ENCODE results near the gene GRIN2A.
A peak's percentile ranks its signal among the peaks of the same experiment; 100 is the strongest.

GRIN2A gene

DNA sequence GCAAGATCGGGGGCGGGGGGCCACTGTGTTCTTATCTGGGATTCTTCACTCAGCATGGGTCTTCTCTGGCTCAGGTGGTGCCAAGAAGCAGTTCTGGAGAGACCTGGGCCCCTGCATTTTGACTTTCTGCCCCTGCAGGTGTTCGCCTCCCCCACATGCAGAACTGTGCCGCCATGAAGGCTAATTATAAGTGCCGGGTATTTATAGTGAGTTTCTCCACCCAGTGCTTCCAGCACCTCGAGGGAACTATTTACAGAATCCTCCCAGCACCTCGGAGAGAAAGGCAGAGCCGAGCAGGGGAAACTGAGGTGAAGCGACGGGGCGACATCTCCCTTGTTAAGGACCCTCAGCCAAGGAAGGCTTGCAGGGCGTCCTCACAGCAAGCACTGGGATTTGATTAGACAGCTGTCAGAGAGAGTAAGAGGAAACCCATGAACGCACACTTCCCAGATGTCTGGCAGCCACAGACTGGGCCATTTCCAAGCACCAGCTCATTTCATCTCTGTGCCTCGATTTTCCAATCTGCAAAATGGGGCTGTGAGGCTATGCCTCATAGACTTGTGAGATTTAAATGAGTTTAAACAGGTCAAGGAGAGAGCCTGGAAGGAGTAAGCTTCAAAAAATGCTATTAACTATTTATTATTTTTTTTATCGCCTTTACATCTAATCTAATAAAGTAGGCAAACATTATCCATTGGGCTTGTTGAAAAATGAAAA lies 36.4 kb upstream of the GRIN2A start:
- no peaks in the 10 kb centered on the region for H3K4me1 ChIP-seq (ENCODE audit: insufficient read depth, poor library complexity, severe bottlenecking)
- no peak overlapping the region for H3K4me3 ChIP-seq (ENCODE audit: severe bottlenecking)
- DNase-seq (ENCODE audit: low spot score) (no peak), ATAC-seq (ENCODE audit: low read depth) (no peak)
- H3K27me3 ChIP-seq (ENCODE audit: insufficient read depth, poor library complexity, severe bottlenecking) = no peaks in the 10 kb centered on the region
- H3K9me3 ChIP-seq (ENCODE audit: severe bottlenecking) = no peaks in the 10 kb centered on the region
- TF ChIP-seq, protein P1, sequence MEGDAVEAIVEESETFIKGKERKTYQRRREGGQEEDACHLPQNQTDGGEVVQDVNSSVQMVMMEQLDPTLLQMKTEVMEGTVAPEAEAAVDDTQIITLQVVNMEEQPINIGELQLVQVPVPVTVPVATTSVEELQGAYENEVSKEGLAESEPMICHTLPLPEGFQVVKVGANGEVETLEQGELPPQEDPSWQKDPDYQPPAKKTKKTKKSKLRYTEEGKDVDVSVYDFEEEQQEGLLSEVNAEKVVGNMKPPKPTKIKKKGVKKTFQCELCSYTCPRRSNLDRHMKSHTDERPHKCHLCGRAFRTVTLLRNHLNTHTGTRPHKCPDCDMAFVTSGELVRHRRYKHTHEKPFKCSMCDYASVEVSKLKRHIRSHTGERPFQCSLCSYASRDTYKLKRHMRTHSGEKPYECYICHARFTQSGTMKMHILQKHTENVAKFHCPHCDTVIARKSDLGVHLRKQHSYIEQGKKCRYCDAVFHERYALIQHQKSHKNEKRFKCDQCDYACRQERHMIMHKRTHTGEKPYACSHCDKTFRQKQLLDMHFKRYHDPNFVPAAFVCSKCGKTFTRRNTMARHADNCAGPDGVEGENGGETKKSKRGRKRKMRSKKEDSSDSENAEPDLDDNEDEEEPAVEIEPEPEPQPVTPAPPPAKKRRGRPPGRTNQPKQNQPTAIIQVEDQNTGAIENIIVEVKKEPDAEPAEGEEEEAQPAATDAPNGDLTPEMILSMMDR (IDR thresholded peaks at IDR 0.05; ENCODE audit: poor library complexity, severe bottlenecking) = no peak
- no peak overlapping the region for H3K27ac ChIP-seq (ENCODE audit: poor library complexity, severe bottlenecking)
- H3K36me3 ChIP-seq (ENCODE audit: low read depth) = no peaks in the 10 kb centered on the region

DNA sequence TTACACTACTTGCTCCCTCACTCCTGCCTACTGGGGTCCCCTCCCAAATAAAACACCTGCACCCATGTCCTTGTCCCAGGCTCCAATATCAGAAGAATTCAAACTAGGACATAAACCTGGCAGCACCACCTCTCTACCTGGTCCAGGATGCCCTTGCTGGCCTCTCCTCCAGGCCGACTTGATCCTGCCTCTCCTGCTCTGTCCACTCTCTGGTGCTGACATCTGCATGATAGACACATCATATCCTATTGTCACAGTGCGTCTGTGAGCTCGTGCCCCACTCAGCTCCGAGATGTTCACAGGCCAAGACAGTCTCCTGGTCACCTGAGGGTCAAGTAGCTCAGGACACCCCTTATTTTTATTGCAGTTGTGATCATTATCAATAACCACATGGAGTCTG lies 31.5 kb upstream of the GRIN2A start:
- Histone ChIP-seq H3K4me3 (ENCODE audit: severe bottlenecking) (no peak overlapping the region), H3K27ac (ENCODE audit: poor library complexity, severe bottlenecking) (no peak overlapping the region), H3K36me3 (ENCODE audit: low read depth) (no peaks in the 10 kb centered on the region), H3K27me3 (ENCODE audit: insufficient read depth, poor library complexity, severe bottlenecking) (no peaks in the 10 kb centered on the region), H3K4me1 (ENCODE audit: insufficient read depth, poor library complexity, severe bottlenecking) (no peaks in the 10 kb centered on the region), H3K9me3 (ENCODE audit: severe bottlenecking) (no peaks in the 10 kb centered on the region)
- DNase-seq (ENCODE audit: low spot score) = no peak
- no peak for ATAC-seq (ENCODE audit: low read depth)
- TF ChIP-seq, protein P1 (IDR thresholded peaks at IDR 0.05; ENCODE audit: poor library complexity, severe bottlenecking) = no peak

DNA sequence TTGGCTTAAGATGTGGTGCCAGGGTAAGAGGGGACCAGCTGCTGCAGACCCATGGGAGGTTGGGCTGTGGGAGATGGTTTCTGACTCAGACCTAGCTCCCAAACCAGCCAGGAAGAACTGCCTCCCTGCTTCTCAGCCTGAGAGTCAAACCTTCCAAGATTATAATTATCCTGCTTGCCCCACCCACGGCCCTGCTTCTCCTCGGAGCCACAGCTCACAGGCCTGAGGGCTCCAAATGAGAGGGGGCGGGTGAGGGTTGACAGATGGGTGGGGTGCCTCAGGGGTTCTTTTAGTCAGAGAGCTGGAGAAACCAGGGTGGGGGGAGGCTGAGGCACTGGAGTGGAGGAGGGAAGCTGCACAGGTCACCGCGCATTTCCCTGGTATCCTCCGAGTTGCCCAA lies 28.7 kb upstream of the GRIN2A start:
- TF ChIP-seq, protein P1 (IDR thresholded peaks at IDR 0.05; ENCODE audit: poor library complexity, severe bottlenecking) = no peak
- no peak overlapping the region for H3K4me3 ChIP-seq (ENCODE audit: severe bottlenecking)

DNA sequence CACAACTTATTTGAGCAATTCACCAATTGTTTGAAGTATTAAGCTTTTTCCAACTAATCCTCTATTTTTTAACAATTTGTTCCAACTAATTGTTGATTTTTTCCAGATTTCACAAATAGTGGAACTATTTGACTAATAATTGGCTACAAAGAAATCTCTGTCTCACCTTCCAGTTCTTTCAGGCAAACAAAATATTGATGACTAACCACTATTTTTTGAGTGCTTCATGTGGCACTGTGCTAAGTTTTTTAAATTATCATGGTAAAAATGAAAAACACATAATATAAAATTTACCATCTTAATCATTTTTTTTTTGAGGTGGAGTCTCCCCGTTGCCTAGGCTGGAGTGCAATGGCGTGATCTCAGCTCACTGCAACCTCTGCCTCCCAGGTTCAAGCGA lies 24.6 kb upstream of the GRIN2A start:
- Histone ChIP-seq H3K27ac (ENCODE audit: poor library complexity, severe bottlenecking) (no peak overlapping the region), H3K9me3 (ENCODE audit: severe bottlenecking) (no peaks in the 10 kb centered on the region), H3K27me3 (ENCODE audit: insufficient read depth, poor library complexity, severe bottlenecking) (no peaks in the 10 kb centered on the region), H3K4me1 (ENCODE audit: insufficient read depth, poor library complexity, severe bottlenecking) (peaks cover 4% of the 10 kb centered on the region), H3K4me3 (ENCODE audit: severe bottlenecking) (no peak overlapping the region), H3K36me3 (ENCODE audit: low read depth) (no peaks in the 10 kb centered on the region)
- ATAC-seq (ENCODE audit: low read depth) (no peak), DNase-seq (ENCODE audit: low spot score) (no peak)
- TF ChIP-seq, protein P1 (IDR thresholded peaks at IDR 0.05; ENCODE audit: poor library complexity, severe bottlenecking) = no peak

More for the DNA sequence above, 28.7 kb upstream of the GRIN2A start:
- Histone ChIP-seq H3K4me1 (ENCODE audit: insufficient read depth, poor library complexity, severe bottlenecking) (peaks cover 2% of the 10 kb centered on the region), H3K36me3 (ENCODE audit: low read depth) (no peaks in the 10 kb centered on the region), H3K27me3 (ENCODE audit: insufficient read depth, poor library complexity, severe bottlenecking) (no peaks in the 10 kb centered on the region), H3K9me3 (ENCODE audit: severe bottlenecking) (no peaks in the 10 kb centered on the region), H3K27ac (ENCODE audit: poor library complexity, severe bottlenecking) (no peak overlapping the region)
- ATAC-seq (ENCODE audit: low read depth) = no peak
- DNase-seq (ENCODE audit: low spot score) = no peak

DNA sequence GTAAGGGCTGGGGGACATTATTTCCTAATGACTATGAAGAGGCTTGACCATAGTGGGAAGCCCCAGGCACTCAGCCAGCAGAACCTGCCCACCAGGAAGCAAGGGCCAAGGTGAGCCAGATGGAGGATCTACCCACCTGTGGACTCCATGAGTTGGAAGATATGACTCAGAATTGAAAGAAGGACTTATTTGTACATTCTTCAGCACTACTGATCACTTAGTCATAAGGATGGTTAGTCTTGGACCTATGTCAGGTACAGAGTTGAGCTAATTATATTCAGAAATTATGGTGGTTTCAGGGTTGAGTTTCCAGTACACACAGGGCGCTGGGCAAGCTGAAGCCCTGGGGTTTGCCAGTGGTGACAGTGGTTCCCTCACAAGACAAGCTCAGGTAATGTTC lies 24.0 kb upstream of the GRIN2A start:
- H3K27ac ChIP-seq (ENCODE audit: poor library complexity, severe bottlenecking) = no peak overlapping the region
- peaks cover 4% of the 10 kb centered on the region for H3K4me1 ChIP-seq (ENCODE audit: insufficient read depth, poor library complexity, severe bottlenecking)
- peak; percentile 79 for ATAC-seq (ENCODE audit: low read depth)
- no peak for DNase-seq (ENCODE audit: low spot score)
- H3K36me3 ChIP-seq (ENCODE audit: low read depth) = no peaks in the 10 kb centered on the region
- H3K9me3 ChIP-seq (ENCODE audit: severe bottlenecking) = no peaks in the 10 kb centered on the region
- H3K27me3 ChIP-seq (ENCODE audit: insufficient read depth, poor library complexity, severe bottlenecking) = no peaks in the 10 kb centered on the region
- H3K4me3 ChIP-seq (ENCODE audit: severe bottlenecking) = no peak overlapping the region
- TF ChIP-seq, protein P1 (IDR thresholded peaks at IDR 0.05; ENCODE audit: poor library complexity, severe bottlenecking) = no peak
